WTC11 (cell line): ENCODE measurements around the gene ZNF586. TPM values are rescaled to one million over a fixed set of nuclear protein-coding genes. Genes with fewer than 3 reads are reported as not detected.

Experiments
- ATAC-seq: fragments of 200-7000 bp; cut with Tn5 transposase; 2 replicates; pipeline ENCODE4 v1.10.0; 2021; ENCODE audit warnings: mild to moderate bottlenecking, moderate library complexity
- CTCF ChIA-PET: fragments of 300-600 bp; sonication (Branson Sonifier 250); formaldehyde crosslinking; loops from one replicate; lab custom pipeline; 2021; ENCODE audit warnings: antibody characterized with exemption; lab: Charles Lee
- POLR2A ChIA-PET: fragments of 350-600 bp; sonication (Branson Sonifier 250); formaldehyde crosslinking; loops from one replicate; lab custom pipeline; 2021; ENCODE audit warnings: antibody characterized with exemption; lab: Charles Lee
- DNase-seq: peaks from one replicate; pipeline ENCODE4 v3.0.0; 2021; ENCODE audit warnings: low spot score
- H3K27ac Mint-ChIP-seq: 2 replicates; pipeline ENCODE4 v1.8.0; 2021; ENCODE audit warnings: mixed read lengths
- H3K27me3 Mint-ChIP-seq: 2 replicates; pipeline ENCODE4 v1.8.0; 2021; ENCODE audit warnings: low read depth, mild to moderate bottlenecking, moderate library complexity, mixed read lengths
- H3K36me3 Mint-ChIP-seq: 2 replicates; pipeline ENCODE4 v1.8.0; 2021; ENCODE audit warnings: mixed read lengths
- H3K4me1 Mint-ChIP-seq: 2 replicates; pipeline ENCODE4 v1.8.0; 2022; ENCODE audit warnings: mixed read lengths
- H3K4me3 Mint-ChIP-seq: 2 replicates; pipeline ENCODE4 v1.8.0; 2021; ENCODE audit warnings: mild to moderate bottlenecking, moderate library complexity, mixed read lengths
- H3K9me3 Mint-ChIP-seq: 2 replicates; pipeline ENCODE4 v1.8.0; 2021; ENCODE audit warnings: mixed read lengths
- EMX1 ChIP-seq: fragments of 250-450 bp; sonication (Bioruptor Pico); IDR thresholded peaks from 2 replicates; pipeline ENCODE4 v1.8.0; 2021; ENCODE audit warnings: mild to moderate bottlenecking
- GTF2I ChIP-seq: fragments of 250-450 bp; sonication (Bioruptor Pico); conservative IDR thresholded peaks from 2 replicates; pipeline ENCODE4 v1.4.0; 2021; ENCODE audit warnings: mild to moderate bottlenecking
- NFYB ChIP-seq: sonication (generic); formaldehyde crosslinking; conservative IDR thresholded peaks from 2 replicates; pipeline ENCODE4 v1.8.0; 2022; ENCODE audit warnings: low read depth, missing genetic modification reagents
- TCF7 ChIP-seq: sonication (generic); formaldehyde crosslinking; IDR thresholded peaks from 2 replicates; pipeline ENCODE4 v1.8.0; 2022; ENCODE audit warnings: mild to moderate bottlenecking, low read depth, missing genetic modification reagents, moderate library complexity
- TEAD4 ChIP-seq: sonication (generic); formaldehyde crosslinking; IDR thresholded peaks from 2 replicates; pipeline ENCODE4 v1.8.0; 2022; ENCODE audit warnings: mild to moderate bottlenecking, missing genetic modification reagents
- TP53 ChIP-seq: sonication (generic); formaldehyde crosslinking; IDR thresholded peaks from 2 replicates; pipeline ENCODE4 v1.8.1; 2023; ENCODE audit warnings: mild to moderate bottlenecking, missing genetic modification reagents
- ZMAT4 ChIP-seq: fragments of 250-450 bp; sonication (Bioruptor Pico); IDR thresholded peaks from 2 replicates; pipeline ENCODE4 v1.9.0; 2021; ENCODE audit warnings: mild to moderate bottlenecking
- ZNF317 ChIP-seq: sonication (generic); formaldehyde crosslinking; IDR thresholded peaks from 2 replicates; pipeline ENCODE4 v1.8.1; 2023; ENCODE audit warnings: low read depth, mild to moderate bottlenecking, moderate library complexity, missing genetic modification reagents, borderline replicate concordance
- ZNF425 ChIP-seq: fragments of 250-450 bp; sonication (Bioruptor Pico); conservative IDR thresholded peaks from 2 replicates; pipeline ENCODE4 v1.9.0; 2021; ENCODE audit warnings: mild to moderate bottlenecking
- total RNA-seq: library from RNA; stranded (reverse); gene quantifications from 3 replicates; pipeline ENCODE4 v1.2.3, GENCODE V29; 2021
- TF ChIP-seq, protein P1 (sequence below): sonication (generic); formaldehyde crosslinking; IDR thresholded peaks from 2 replicates; pipeline ENCODE4 v1.8.1; 2022; ENCODE audit warnings: low read depth, missing genetic modification reagents, borderline replicate concordance
- TF ChIP-seq, protein P2 (sequence below): sonication (generic); formaldehyde crosslinking; IDR thresholded peaks from 2 replicates; pipeline ENCODE4 v1.8.0; 2022; ENCODE audit warnings: mild to moderate bottlenecking, missing genetic modification reagents
- TF ChIP-seq, protein P3 (sequence below): fragments of 250-450 bp; sonication (Bioruptor Pico); IDR thresholded peaks from 2 replicates; pipeline ENCODE4 v1.9.0; 2021; ENCODE audit warnings: mild to moderate bottlenecking, borderline replicate concordance

ZNF586 gene
- total RNA-seq, 1 experiment from 2014 or later = 16.4 TPM

DNA sequence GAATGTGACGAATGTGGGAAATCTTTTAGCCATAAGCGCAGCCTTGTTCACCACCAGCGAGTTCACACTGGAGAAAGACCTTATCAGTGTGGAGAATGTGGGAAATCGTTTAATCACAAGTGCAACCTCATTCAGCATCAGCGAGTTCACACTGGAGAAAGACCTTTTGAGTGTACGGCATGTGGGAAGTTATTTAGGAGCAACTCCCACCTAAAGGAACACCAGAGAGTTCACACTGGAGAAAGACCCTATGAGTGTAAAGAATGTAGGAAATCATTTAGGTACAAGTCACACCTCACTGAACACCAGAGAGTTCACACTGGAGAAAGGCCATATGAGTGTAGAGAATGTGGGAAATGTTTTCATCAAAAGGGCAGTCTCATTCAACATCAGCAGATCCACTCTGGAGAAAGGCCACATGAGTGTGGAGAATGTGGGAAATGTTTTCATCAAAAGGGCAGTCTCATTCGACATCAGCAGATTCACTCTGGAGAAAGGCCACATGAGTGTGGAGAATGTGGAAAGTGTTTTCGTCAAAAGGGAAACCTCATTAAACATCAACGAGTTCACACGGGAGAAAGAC is 15.3 kb upstream of the ZNF586 start:
- no peak for ATAC-seq
- H3K4me3 Mint-ChIP-seq = no peak overlapping the region
- no peak for TF ChIP-seq ZMAT4 (CRISPR knock-in tag)
- TF ChIP-seq NFYB (CRISPR knock-in tag) = no peak
- TF ChIP-seq GTF2I = no peak
- TF ChIP-seq, protein P1, sequence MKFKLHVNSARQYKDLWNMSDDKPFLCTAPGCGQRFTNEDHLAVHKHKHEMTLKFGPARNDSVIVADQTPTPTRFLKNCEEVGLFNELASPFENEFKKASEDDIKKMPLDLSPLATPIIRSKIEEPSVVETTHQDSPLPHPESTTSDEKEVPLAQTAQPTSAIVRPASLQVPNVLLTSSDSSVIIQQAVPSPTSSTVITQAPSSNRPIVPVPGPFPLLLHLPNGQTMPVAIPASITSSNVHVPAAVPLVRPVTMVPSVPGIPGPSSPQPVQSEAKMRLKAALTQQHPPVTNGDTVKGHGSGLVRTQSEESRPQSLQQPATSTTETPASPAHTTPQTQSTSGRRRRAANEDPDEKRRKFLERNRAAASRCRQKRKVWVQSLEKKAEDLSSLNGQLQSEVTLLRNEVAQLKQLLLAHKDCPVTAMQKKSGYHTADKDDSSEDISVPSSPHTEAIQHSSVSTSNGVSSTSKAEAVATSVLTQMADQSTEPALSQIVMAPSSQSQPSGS (CRISPR knock-in tag) = no peak
- H3K4me1 Mint-ChIP-seq = no peaks in the 10 kb centered on the region
- no peaks in the 10 kb centered on the region for H3K27me3 Mint-ChIP-seq
- ChIA-PET CTCF (no interaction called here), POLR2A (no interaction called here)
- peaks cover 82% of the 10 kb centered on the region for H3K36me3 Mint-ChIP-seq
- peaks cover 4% of the 10 kb centered on the region; the same call in 1 of the 2 replicates for H3K9me3 Mint-ChIP-seq
- no peak for DNase-seq
- no peak overlapping the region for H3K27ac Mint-ChIP-seq

- Mint-ChIP-seq H3K27ac (no peak overlapping the region), H3K27me3 (no peaks in the 10 kb centered on the region), H3K9me3 (peaks cover 4% of the 10 kb centered on the region; the same call in 1 of the 2 replicates), H3K36me3 (peaks cover 78% of the 10 kb centered on the region), H3K4me3 (no peak overlapping the region), H3K4me1 (no peaks in the 10 kb centered on the region)
- no peak for ATAC-seq
- ChIA-PET CTCF (no interaction called here), POLR2A (no interaction called here)
- no peak for DNase-seq
- TF ChIP-seq TCF7 (no peak), TEAD4 (no peak), ZNF425 (no peak), TP53 (no peak), EMX1 (CRISPR knock-in tag) (no peak), ZNF317 (CRISPR knock-in tag) (no peak)
- TF ChIP-seq, protein P2, sequence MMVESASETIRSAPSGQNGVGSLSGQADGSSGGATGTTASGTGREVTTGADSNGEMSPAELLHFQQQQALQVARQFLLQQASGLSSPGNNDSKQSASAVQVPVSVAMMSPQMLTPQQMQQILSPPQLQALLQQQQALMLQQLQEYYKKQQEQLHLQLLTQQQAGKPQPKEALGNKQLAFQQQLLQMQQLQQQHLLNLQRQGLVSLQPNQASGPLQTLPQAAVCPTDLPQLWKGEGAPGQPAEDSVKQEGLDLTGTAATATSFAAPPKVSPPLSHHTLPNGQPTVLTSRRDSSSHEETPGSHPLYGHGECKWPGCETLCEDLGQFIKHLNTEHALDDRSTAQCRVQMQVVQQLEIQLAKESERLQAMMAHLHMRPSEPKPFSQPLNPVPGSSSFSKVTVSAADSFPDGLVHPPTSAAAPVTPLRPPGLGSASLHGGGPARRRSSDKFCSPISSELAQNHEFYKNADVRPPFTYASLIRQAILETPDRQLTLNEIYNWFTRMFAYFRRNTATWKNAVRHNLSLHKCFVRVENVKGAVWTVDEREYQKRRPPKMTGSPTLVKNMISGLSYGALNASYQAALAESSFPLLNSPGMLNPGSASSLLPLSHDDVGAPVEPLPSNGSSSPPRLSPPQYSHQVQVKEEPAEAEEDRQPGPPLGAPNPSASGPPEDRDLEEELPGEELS (CRISPR knock-in tag) = no peak
- TF ChIP-seq, protein P3, sequence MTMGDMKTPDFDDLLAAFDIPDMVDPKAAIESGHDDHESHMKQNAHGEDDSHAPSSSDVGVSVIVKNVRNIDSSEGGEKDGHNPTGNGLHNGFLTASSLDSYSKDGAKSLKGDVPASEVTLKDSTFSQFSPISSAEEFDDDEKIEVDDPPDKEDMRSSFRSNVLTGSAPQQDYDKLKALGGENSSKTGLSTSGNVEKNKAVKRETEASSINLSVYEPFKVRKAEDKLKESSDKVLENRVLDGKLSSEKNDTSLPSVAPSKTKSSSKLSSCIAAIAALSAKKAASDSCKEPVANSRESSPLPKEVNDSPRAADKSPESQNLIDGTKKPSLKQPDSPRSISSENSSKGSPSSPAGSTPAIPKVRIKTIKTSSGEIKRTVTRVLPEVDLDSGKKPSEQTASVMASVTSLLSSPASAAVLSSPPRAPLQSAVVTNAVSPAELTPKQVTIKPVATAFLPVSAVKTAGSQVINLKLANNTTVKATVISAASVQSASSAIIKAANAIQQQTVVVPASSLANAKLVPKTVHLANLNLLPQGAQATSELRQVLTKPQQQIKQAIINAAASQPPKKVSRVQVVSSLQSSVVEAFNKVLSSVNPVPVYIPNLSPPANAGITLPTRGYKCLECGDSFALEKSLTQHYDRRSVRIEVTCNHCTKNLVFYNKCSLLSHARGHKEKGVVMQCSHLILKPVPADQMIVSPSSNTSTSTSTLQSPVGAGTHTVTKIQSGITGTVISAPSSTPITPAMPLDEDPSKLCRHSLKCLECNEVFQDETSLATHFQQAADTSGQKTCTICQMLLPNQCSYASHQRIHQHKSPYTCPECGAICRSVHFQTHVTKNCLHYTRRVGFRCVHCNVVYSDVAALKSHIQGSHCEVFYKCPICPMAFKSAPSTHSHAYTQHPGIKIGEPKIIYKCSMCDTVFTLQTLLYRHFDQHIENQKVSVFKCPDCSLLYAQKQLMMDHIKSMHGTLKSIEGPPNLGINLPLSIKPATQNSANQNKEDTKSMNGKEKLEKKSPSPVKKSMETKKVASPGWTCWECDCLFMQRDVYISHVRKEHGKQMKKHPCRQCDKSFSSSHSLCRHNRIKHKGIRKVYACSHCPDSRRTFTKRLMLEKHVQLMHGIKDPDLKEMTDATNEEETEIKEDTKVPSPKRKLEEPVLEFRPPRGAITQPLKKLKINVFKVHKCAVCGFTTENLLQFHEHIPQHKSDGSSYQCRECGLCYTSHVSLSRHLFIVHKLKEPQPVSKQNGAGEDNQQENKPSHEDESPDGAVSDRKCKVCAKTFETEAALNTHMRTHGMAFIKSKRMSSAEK (CRISPR knock-in tag) = no peak
Observed at GRCh38 chr19:57755031-57755430, 14.4 kb upstream of the ZNF586 start.
